Measurements from ENCODE around the gene LPAR1.

GRCh38 chr9:110912419-110913291 lies 125.6 kb downstream of the LPAR1 start:
- TF ChIP-seq, protein P1, sequence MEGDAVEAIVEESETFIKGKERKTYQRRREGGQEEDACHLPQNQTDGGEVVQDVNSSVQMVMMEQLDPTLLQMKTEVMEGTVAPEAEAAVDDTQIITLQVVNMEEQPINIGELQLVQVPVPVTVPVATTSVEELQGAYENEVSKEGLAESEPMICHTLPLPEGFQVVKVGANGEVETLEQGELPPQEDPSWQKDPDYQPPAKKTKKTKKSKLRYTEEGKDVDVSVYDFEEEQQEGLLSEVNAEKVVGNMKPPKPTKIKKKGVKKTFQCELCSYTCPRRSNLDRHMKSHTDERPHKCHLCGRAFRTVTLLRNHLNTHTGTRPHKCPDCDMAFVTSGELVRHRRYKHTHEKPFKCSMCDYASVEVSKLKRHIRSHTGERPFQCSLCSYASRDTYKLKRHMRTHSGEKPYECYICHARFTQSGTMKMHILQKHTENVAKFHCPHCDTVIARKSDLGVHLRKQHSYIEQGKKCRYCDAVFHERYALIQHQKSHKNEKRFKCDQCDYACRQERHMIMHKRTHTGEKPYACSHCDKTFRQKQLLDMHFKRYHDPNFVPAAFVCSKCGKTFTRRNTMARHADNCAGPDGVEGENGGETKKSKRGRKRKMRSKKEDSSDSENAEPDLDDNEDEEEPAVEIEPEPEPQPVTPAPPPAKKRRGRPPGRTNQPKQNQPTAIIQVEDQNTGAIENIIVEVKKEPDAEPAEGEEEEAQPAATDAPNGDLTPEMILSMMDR (conservative IDR thresholded peaks at IDR 0.05): no peak
- no peak for TF ChIP-seq ZFX (IDR thresholded peaks at IDR 0.05)
